PFSK-1 (cell line): ENCODE results near the gene NCAM1.

Experiments used
- POLR2AphosphoS5 ChIP-seq: IDR thresholded peaks from 2 replicates; pipeline ENCODE4 v1.6.1; 2012; ENCODE audit warnings: low read depth, mild to moderate bottlenecking, control low read depth, low read length, moderate library complexity
- SIN3A ChIP-seq: IDR thresholded peaks from 2 replicates; pipeline ENCODE4 v1.6.1; 2012; ENCODE audit warnings: mild to moderate bottlenecking, low read length, moderate library complexity, borderline replicate concordance; ENCODE audit not compliant: insufficient read depth

- TF ChIP-seq SIN3A = no peak
- no peak for TF ChIP-seq POLR2AphosphoS5
Observed at GRCh38 chr11:113016905-113017304, 55.7 kb downstream of the NCAM1 start.
